ENCODE measurements around the gene NME8. TPM values are rescaled to one million over a fixed set of nuclear protein-coding genes. Genes with fewer than 3 reads are reported as not detected.
A peak's percentile ranks its signal among the peaks of the same experiment; 100 is the strongest.
"Not testable (repeated sequence)": the region's sequence is repeated elsewhere in the genome, so short reads cannot be mapped to it uniquely, and the experiment has no call there.

The NME8 gene
- total RNA-seq (not detected), polyA plus RNA-seq (not detected)

- H3K4me1 ChIP-seq (ENCODE audit: insufficient read depth, low read length), result no peaks in the 10 kb centered on the region
- peaks cover 0 to 1% (median 0%) of the 10 kb centered on the region in 3 donors for H3K36me3 Mint-ChIP-seq
- H3K4me3 Mint-ChIP-seq, result no peak within 1 kb of the TSS
- no peaks in the 10 kb centered on the region for H3K4me1 Mint-ChIP-seq
- DNase-seq, result no peak
- ChIA-PET CTCF (no interaction called here), POLR2A (no interaction called here)
- H3K36me3 ChIP-seq (ENCODE audit: insufficient read depth, low read length), result no peaks in the 10 kb centered on the region
- H3K4me3 ChIP-seq (ENCODE audit: low read length), result no peak within 1 kb of the TSS
- peaks cover 3 to 8% of the 10 kb centered on the region in 2 donors for H3K27me3 Mint-ChIP-seq
- peaks cover 0 to 6% (median 3%) of the 10 kb centered on the region in 5 donors for H3K9me3 Mint-ChIP-seq
- no peaks in the 10 kb centered on the region for H3K27me3 ChIP-seq (ENCODE audit: insufficient read depth, low read length, poor library complexity, severe bottlenecking)
- no peak within 1 kb of the TSS for H3K27ac ChIP-seq (ENCODE audit: low read depth, low read length)
- H3K27ac Mint-ChIP-seq, result no peak within 1 kb of the TSS
- no peaks in the 10 kb centered on the region for H3K9me3 ChIP-seq (ENCODE audit: low read length)
These were observed at the start of gene NME8 for GRCh38 chr7:37848297-37848696. TSS of gene NME8 (plus strand) at chr7:37848597. CDS start at chr7:37850267, 1,670 bp downstream.

GRCh38 chr7:37806152-37806551 lies 42.2 kb upstream of the NME8 start:
- H3K9me3 Mint-ChIP-seq, result peaks cover 0 to 10% (median 3%) of the 10 kb centered on the region in 5 donors
- H3K27me3 ChIP-seq (ENCODE audit: insufficient read depth, low read length, poor library complexity, severe bottlenecking), result no peaks in the 10 kb centered on the region
- no peaks in the 10 kb centered on the region for H3K4me1 Mint-ChIP-seq
- H3K9me3 ChIP-seq (ENCODE audit: low read length), result no peaks in the 10 kb centered on the region
- no peaks in the 10 kb centered on the region for H3K36me3 ChIP-seq (ENCODE audit: insufficient read depth, low read length)
- CTCF ChIA-PET, result interaction anchor here (1.5 kb wide), 1 partner anchor 8 kb away, joined by 4 read pairs; no protein-coding TSS in a partner anchor
- H3K27me3 Mint-ChIP-seq, result peaks cover 14 to 18% of the 10 kb centered on the region in 2 donors
- POLR2A ChIA-PET, result no interaction called here
- H3K36me3 Mint-ChIP-seq, result no peaks in the 10 kb centered on the region
- H3K4me1 ChIP-seq (ENCODE audit: insufficient read depth, low read length), result no peaks in the 10 kb centered on the region
- H3K4me3 Mint-ChIP-seq, result no peak overlapping the region
- H3K4me3 ChIP-seq (ENCODE audit: low read length), result no peak overlapping the region
- H3K27ac ChIP-seq (ENCODE audit: low read depth, low read length), result no peak overlapping the region
- no peak for DNase-seq
- peak overlapping the region in 1 of 8 donors; percentile 22 for H3K27ac Mint-ChIP-seq

GRCh38 chr7:37812161-37812580 lies 36.2 kb upstream of the NME8 start:
- CTCF ChIA-PET; H3K9me3 ChIP-seq (ENCODE audit: low read length); H3K27ac ChIP-seq (ENCODE audit: low read depth, low read length): not testable (repeated sequence)

GRCh38 chr7:37815671-37816371 lies 32.6 kb upstream of the NME8 start:
- H3K27ac ChIP-seq (ENCODE audit: low read depth, low read length), result no peak overlapping the region
- Mint-ChIP-seq H3K27me3 (no peaks in the 10 kb centered on the region), H3K4me1 (no peaks in the 10 kb centered on the region), H3K27ac (no peak overlapping the region), H3K4me3 (no peak overlapping the region), H3K9me3 (no peaks in the 10 kb centered on the region), H3K36me3 (no peaks in the 10 kb centered on the region)
- no peaks in the 10 kb centered on the region for H3K9me3 ChIP-seq (ENCODE audit: low read length)
- H3K36me3 ChIP-seq (ENCODE audit: insufficient read depth, low read length), result no peaks in the 10 kb centered on the region
- H3K4me3 ChIP-seq (ENCODE audit: low read length), result no peak overlapping the region
- ChIA-PET CTCF (no interaction called here), POLR2A (no interaction called here)
- no peak for DNase-seq
- no peaks in the 10 kb centered on the region for H3K4me1 ChIP-seq (ENCODE audit: insufficient read depth, low read length)
- no peaks in the 10 kb centered on the region for H3K27me3 ChIP-seq (ENCODE audit: insufficient read depth, low read length, poor library complexity, severe bottlenecking)

More at GRCh38 chr7:37812161-37812580, 36.2 kb upstream of the NME8 start:
- H3K4me1 ChIP-seq (ENCODE audit: insufficient read depth, low read length); H3K36me3 Mint-ChIP-seq; H3K4me3 ChIP-seq (ENCODE audit: low read length); DNase-seq; H3K4me3 Mint-ChIP-seq; H3K36me3 ChIP-seq (ENCODE audit: insufficient read depth, low read length); H3K27me3 Mint-ChIP-seq; H3K27me3 ChIP-seq (ENCODE audit: insufficient read depth, low read length, poor library complexity, severe bottlenecking); H3K4me1 Mint-ChIP-seq; H3K27ac Mint-ChIP-seq; POLR2A ChIA-PET; H3K9me3 Mint-ChIP-seq: not testable (repeated sequence)

GRCh38 chr7:37816922-37817590 lies 31.3 kb upstream of the NME8 start:
- no peaks in the 10 kb centered on the region for H3K9me3 ChIP-seq (ENCODE audit: low read length)
- CTCF ChIA-PET, result no interaction called here
- no peaks in the 10 kb centered on the region for H3K36me3 ChIP-seq (ENCODE audit: insufficient read depth, low read length)
- DNase-seq, result no peak
- POLR2A ChIA-PET, result no interaction called here
- Mint-ChIP-seq H3K4me1 (no peaks in the 10 kb centered on the region), H3K9me3 (peaks cover 0 to 1% (median 0%) of the 10 kb centered on the region in 5 donors), H3K27me3 (peaks cover 0 to 4% of the 10 kb centered on the region in 2 donors), H3K27ac (no peak overlapping the region), H3K36me3 (no peaks in the 10 kb centered on the region), H3K4me3 (no peak overlapping the region)
- no peak overlapping the region for H3K27ac ChIP-seq (ENCODE audit: low read depth, low read length)
- no peaks in the 10 kb centered on the region for H3K27me3 ChIP-seq (ENCODE audit: insufficient read depth, low read length, poor library complexity, severe bottlenecking)
- H3K4me3 ChIP-seq (ENCODE audit: low read length), result no peak overlapping the region
- H3K4me1 ChIP-seq (ENCODE audit: insufficient read depth, low read length), result no peaks in the 10 kb centered on the region

GRCh38 chr7:37817591-37817960 lies 30.8 kb upstream of the NME8 start:
- no peak overlapping the region for H3K4me3 ChIP-seq (ENCODE audit: low read length)
- H3K36me3 Mint-ChIP-seq, result no peaks in the 10 kb centered on the region
- H3K27ac ChIP-seq (ENCODE audit: low read depth, low read length), result no peak overlapping the region
- H3K27ac Mint-ChIP-seq, result no peak overlapping the region
- peaks cover 0 to 1% (median 0%) of the 10 kb centered on the region in 5 donors for H3K9me3 Mint-ChIP-seq
- H3K4me1 Mint-ChIP-seq, result no peaks in the 10 kb centered on the region
- H3K36me3 ChIP-seq (ENCODE audit: insufficient read depth, low read length), result no peaks in the 10 kb centered on the region
- peaks cover 0 to 4% of the 10 kb centered on the region in 2 donors for H3K27me3 Mint-ChIP-seq
- H3K27me3 ChIP-seq (ENCODE audit: insufficient read depth, low read length, poor library complexity, severe bottlenecking), result no peaks in the 10 kb centered on the region
- DNase-seq, result no peak
- no peak overlapping the region for H3K4me3 Mint-ChIP-seq
- ChIA-PET POLR2A (no interaction called here), CTCF (no interaction called here)
- no peaks in the 10 kb centered on the region for H3K9me3 ChIP-seq (ENCODE audit: low read length)
- no peaks in the 10 kb centered on the region for H3K4me1 ChIP-seq (ENCODE audit: insufficient read depth, low read length)

- no peak for DNase-seq
- Histone ChIP-seq H3K36me3 (ENCODE audit: insufficient read depth, low read length) (no peaks in the 10 kb centered on the region), H3K27me3 (ENCODE audit: insufficient read depth, low read length, poor library complexity, severe bottlenecking) (no peaks in the 10 kb centered on the region), H3K27ac (ENCODE audit: low read depth, low read length) (no peak overlapping the region), H3K9me3 (ENCODE audit: low read length) (no peaks in the 10 kb centered on the region), H3K4me3 (ENCODE audit: low read length) (no peak overlapping the region), H3K4me1 (ENCODE audit: insufficient read depth, low read length) (no peaks in the 10 kb centered on the region)
- H3K4me3 Mint-ChIP-seq, result no peak overlapping the region
- peaks cover under 1 to 4% of the 10 kb centered on the region in 2 donors for H3K27me3 Mint-ChIP-seq
- H3K27ac Mint-ChIP-seq, result no peak overlapping the region
- ChIA-PET POLR2A (no interaction called here), CTCF (no interaction called here)
- peaks cover 0 to 1% (median 0%) of the 10 kb centered on the region in 5 donors for H3K9me3 Mint-ChIP-seq
- H3K4me1 Mint-ChIP-seq, result no peaks in the 10 kb centered on the region
- no peaks in the 10 kb centered on the region for H3K36me3 Mint-ChIP-seq
These were observed 30.2 kb upstream of the NME8 start for GRCh38 chr7:37817996-37818720.
